A549 (cell line): ENCODE data around the gene THEMIS2. TPM values are rescaled to one million over a fixed set of nuclear protein-coding genes. Genes with fewer than 3 reads are reported as not detected.

Experiments used
- ATAC-seq, 2 experiments: fragments of 200-7000 bp in 1 of 2; fragments of >200 bp in 1 of 2; cut with Nextera tagmentation in 1 of 2; cut with Tn5 transposase in 1 of 2; 3 replicates each; pipeline versions ENCODE4 v1.8.0 to v1.9.1; 2018 to 2020; ENCODE audit warnings: mild to moderate bottlenecking in 1 of 2, moderate library complexity in 1 of 2
- CTCF ChIA-PET: fragments of 300-600 bp; sonication (Branson Sonifier 250); formaldehyde crosslinking; extraction: SDS; loops from one replicate; lab custom pipeline; 2021; ENCODE audit warnings: antibody characterized with exemption, inconsistent platforms; lab: Yijun Ruan, JAX
- POLR2A ChIA-PET: fragments of 350-600 bp; formaldehyde crosslinking; extraction: SDS; loops from one replicate; lab custom pipeline; 2021; ENCODE audit warnings: antibody characterized with exemption, inconsistent platforms; lab: Yijun Ruan, JAX
- DNase-seq, 2 experiments: peaks; one replicate each; pipeline versions ENCODE4 v3.0.0 to v3.0.0-alpha.2; 2011 to 2016; ENCODE audit warnings: low read depth in 1 of 2, low spot score in 1 of 2
- FAIRE-seq: peaks from 2 replicates; lab custom pipeline; 2011; peaks lifted over from hg19 to GRCh38; lab: Jason Lieb, UNC
- H3K27ac ChIP-seq, 2 experiments: fragments of >200 bp; sonication (Bioruptor Twin); formaldehyde crosslinking; 3 replicates each; pipeline ENCODE4 v1.5.1; 2016 to 2017
- H3K4me1 ChIP-seq: fragments of >200 bp; sonication (Bioruptor Twin); formaldehyde crosslinking; 3 replicates; pipeline ENCODE4 v1.6.1; 2016
- H3K4me2 ChIP-seq: fragments of >200 bp; sonication (Bioruptor Twin); formaldehyde crosslinking; 3 replicates; pipeline ENCODE4 v1.6.1; 2016
- H3K4me3 ChIP-seq: fragments of >200 bp; sonication (Bioruptor Twin); formaldehyde crosslinking; 3 replicates; pipeline ENCODE4 v1.5.1; 2016
- H3K9me3 ChIP-seq: fragments of >200 bp; sonication (Bioruptor Twin); formaldehyde crosslinking; 3 replicates; pipeline ENCODE4 v1.6.1; 2016
- CBX2 ChIP-seq: fragments of 200-600 bp; sonication (generic); IDR thresholded peaks from 2 replicates; pipeline ENCODE4 v1.6.1; 2016; ENCODE audit warnings: low read depth, mild to moderate bottlenecking, borderline replicate concordance
- CEBPB ChIP-seq, 2 experiments: fragments of >200 bp in 1 of 2; sonication (Bioruptor Twin) in 1 of 2; formaldehyde crosslinking in 1 of 2; IDR thresholded peaks; 2 replicates each; pipeline ENCODE4 v1.6.1; 2012 to 2016
- CHD4 ChIP-seq: fragments of 200-600 bp; sonication (generic); IDR thresholded peaks from 2 replicates; pipeline ENCODE4 v1.6.1; 2016; ENCODE audit warnings: antibody characterized with exemption, mild to moderate bottlenecking, borderline replicate concordance
- EHMT2 ChIP-seq: fragments of 200-600 bp; sonication (generic); IDR thresholded peaks from 2 replicates; pipeline ENCODE4 v1.6.1; 2016; ENCODE audit warnings: antibody characterized with exemption, low read depth, mild to moderate bottlenecking, moderate library complexity
- ELK1 ChIP-seq: fragments of 150-350 bp; IDR thresholded peaks from 2 replicates; pipeline ENCODE4 v1.6.1; 2014; ENCODE audit warnings: low read depth, mild to moderate bottlenecking, low read length
- EP300 ChIP-seq, 2 experiments: fragments of >200 bp; sonication (Bioruptor Twin); formaldehyde crosslinking; IDR thresholded peaks; 2 replicates in 1 of 2; 3 replicates in 1 of 2; pipeline ENCODE4 v1.6.1; 2016 to 2017
- FOSL2 ChIP-seq, 2 experiments: fragments of 450-650 bp in 1 of 2; fragments of >200 bp in 1 of 2; sonication (Bioruptor Twin) in 1 of 2; formaldehyde crosslinking; IDR thresholded peaks; 2 replicates each; pipeline versions ENCODE4 v1.5.0 to v1.6.1; 2016 to 2020; ENCODE audit warnings: mild to moderate bottlenecking in 1 of 2, moderate library complexity in 1 of 2
- HMGXB4 ChIP-seq: fragments of 250-450 bp; sonication (Bioruptor Pico); IDR thresholded peaks from 2 replicates; pipeline ENCODE4 v1.5.0; 2021; ENCODE audit warnings: mild to moderate bottlenecking, moderate library complexity, borderline replicate concordance
- KDM1A ChIP-seq: fragments of 200-600 bp; sonication (generic); IDR thresholded peaks from 2 replicates; pipeline ENCODE4 v1.6.1; 2016; ENCODE audit warnings: low read depth, mild to moderate bottlenecking
- KDM5A ChIP-seq: fragments of 200-600 bp; sonication (generic); IDR thresholded peaks from 2 replicates; pipeline ENCODE4 v1.6.1; 2016; ENCODE audit warnings: antibody characterized with exemption, mild to moderate bottlenecking
- MYC ChIP-seq: IDR thresholded peaks from 2 replicates; pipeline ENCODE4 v1.6.1; 2012; ENCODE audit warnings: mild to moderate bottlenecking, inconsistent platforms, low read length, improper control_type of control experiment, borderline replicate concordance
- NPAS2 ChIP-seq: fragments of 250-450 bp; sonication (Bioruptor Pico); IDR thresholded peaks from 2 replicates; pipeline ENCODE4 v1.8.0; 2022; ENCODE audit warnings: mild to moderate bottlenecking, moderate library complexity, borderline replicate concordance
- POLR2A ChIP-seq: IDR thresholded peaks from 2 replicates; pipeline ENCODE4 v1.6.1; 2012; ENCODE audit warnings: mild to moderate bottlenecking, low read length
- POLR2AphosphoS2 ChIP-seq: conservative IDR thresholded peaks from 2 replicates; pipeline ENCODE4 v1.6.1; 2012; ENCODE audit warnings: low read length, improper control_type of control experiment, inconsistent platforms
- SMC3 ChIP-seq: fragments of >200 bp; sonication (Bioruptor Twin); formaldehyde crosslinking; IDR thresholded peaks from 3 replicates; pipeline ENCODE4 v1.6.1; 2018; ENCODE audit warnings: inconsistent platforms
- SREBF2 ChIP-seq: fragments of 450-650 bp; IDR thresholded peaks from 2 replicates; pipeline ENCODE4 v1.6.1; 2014; ENCODE audit warnings: mild to moderate bottlenecking, moderate library complexity
- ZC3H11A ChIP-seq: fragments of 450-650 bp; IDR thresholded peaks from 2 replicates; pipeline ENCODE4 v1.6.1; 2014; ENCODE audit warnings: antibody characterized with exemption, mild to moderate bottlenecking
- ZFP36 ChIP-seq: fragments of 450-650 bp; IDR thresholded peaks from 2 replicates; pipeline ENCODE4 v1.6.1; 2014; ENCODE audit warnings: borderline replicate concordance; ENCODE audit not compliant: partially characterized antibody
- WGBS: methylation state at CpG from one replicate; pipeline ENCODE4 v1.1.6; 2017; ENCODE audit errors: missing lambda C conversion rate; 5-methylcytosine and 5-hydroxymethylcytosine counted together
- polyA plus RNA-seq, 4 experiments: library from polyadenylated mRNA; depleted of rRNA in 3 of 4; stranded (reverse); fragments of >200 nt; fragmentation: RNase III in 1 of 4; extraction: RNeasy Plus Mini Kit Qiagen cat#74134 plus additional on column Dnase treatment in 1 of 4; gene quantifications; 2 replicates in 3 of 4; 3 replicates in 1 of 4; pipeline ENCODE4 v1.2.3, GENCODE V29; 2011 to 2017
- TF ChIP-seq, protein P1 (sequence below): fragments of 250-450 bp; sonication (Bioruptor Pico); IDR thresholded peaks from 2 replicates; pipeline ENCODE4 v1.5.0; 2020; ENCODE audit warnings: low read depth, mild to moderate bottlenecking, moderate library complexity

The THEMIS2 gene
- polyA plus RNA-seq, 2 of the 4 experiments (the other 2 are of a cell fraction): 0.58 to 0.81 TPM

DNA sequence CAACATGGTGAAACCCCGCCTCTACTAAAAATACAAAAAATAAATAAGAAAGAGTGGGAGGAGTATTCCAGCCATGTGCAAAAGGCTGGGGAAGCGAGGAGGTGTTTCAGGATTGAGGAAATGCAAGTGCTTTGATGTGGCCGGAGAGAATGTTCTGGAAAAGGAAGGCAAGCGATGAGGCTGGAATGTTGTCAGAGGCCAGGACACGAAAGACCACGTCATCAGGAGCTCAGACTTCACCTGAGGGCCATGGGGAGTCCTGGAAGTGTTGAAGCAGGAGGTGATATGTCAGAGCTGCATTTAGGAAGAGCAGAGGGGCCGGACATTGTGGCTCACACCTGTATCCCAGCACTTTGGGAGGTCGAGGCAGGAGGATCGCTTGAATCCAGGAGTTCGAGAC lies 10.9 kb upstream of the THEMIS2 start:
- no peak overlapping the region for H3K4me3 ChIP-seq
- no peak for ATAC-seq
- TF ChIP-seq ELK1 (no peak), KDM5A (no peak), CHD4 (no peak), NPAS2 (no peak), KDM1A (no peak), ZC3H11A (no peak), HMGXB4 (CRISPR knock-in tag) (no peak), POLR2AphosphoS2 (no peak), POLR2A (no peak), CBX2 (no peak), SREBF2 (no peak), ZFP36 (no peak), EP300 (IDR thresholded peaks at IDR 0.05) (no peak), FOSL2 (IDR thresholded peaks at IDR 0.05) (no peak), FOSL2 (CRISPR knock-in tag; IDR thresholded peaks at IDR 0.05) (no peak)
- TF ChIP-seq, protein P1, sequence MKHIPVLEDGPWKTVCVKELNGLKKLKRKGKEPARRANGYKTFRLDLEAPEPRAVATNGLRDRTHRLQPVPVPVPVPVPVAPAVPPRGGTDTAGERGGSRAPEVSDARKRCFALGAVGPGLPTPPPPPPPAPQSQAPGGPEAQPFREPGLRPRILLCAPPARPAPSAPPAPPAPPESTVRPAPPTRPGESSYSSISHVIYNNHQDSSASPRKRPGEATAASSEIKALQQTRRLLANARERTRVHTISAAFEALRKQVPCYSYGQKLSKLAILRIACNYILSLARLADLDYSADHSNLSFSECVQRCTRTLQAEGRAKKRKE (CRISPR knock-in tag): no peak
- FAIRE-seq: no peak
- H3K27ac ChIP-seq: no peak overlapping the region
- DNase-seq: no peak
- H3K9me3 ChIP-seq: no peaks in the 10 kb centered on the region
- 0 out of 3 replicates have a peak, but pooled peaks cover 3% of the 10 kb centered on the region for H3K4me1 ChIP-seq
- ChIA-PET CTCF (interaction anchor here (0.6 kb wide), 1 partner anchor 165 kb away, joined by 3 read pairs; no protein-coding TSS in a partner anchor), POLR2A (no interaction called here)
- WGBS: 83% methylated on average over 10 of the region's 10 CpGs
- H3K4me2 ChIP-seq: no peak overlapping the region

DNA sequence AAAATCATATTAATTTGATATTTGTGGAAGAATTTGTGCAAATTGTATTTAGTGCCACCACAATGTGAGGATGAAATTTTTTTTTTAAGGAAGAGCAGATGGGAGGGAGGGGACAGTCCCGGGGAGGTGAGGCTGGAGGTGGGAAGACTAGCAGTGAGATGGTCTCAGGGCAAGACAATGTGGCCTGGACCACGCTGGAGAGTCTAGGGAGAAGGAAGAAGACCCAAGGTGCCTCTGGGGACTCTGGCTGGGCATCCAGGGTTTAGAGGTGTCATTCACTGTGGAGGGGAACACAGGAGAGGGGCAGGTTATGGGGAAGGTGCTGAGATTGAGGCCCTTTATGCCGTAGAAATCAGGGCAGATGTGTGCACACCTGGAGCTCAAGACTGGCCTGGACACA lies 10.3 kb upstream of the THEMIS2 start:
- Histone ChIP-seq H3K27ac (no peak overlapping the region), H3K4me2 (no peak overlapping the region), H3K4me3 (no peak overlapping the region), H3K4me1 (0 out of 3 replicates have a peak, but pooled peaks cover 3% of the 10 kb centered on the region), H3K9me3 (no peaks in the 10 kb centered on the region)
- ATAC-seq: no peak
- no peak for DNase-seq
- POLR2A ChIA-PET: no interaction called here
- CTCF ChIA-PET: interaction anchor here (0.6 kb wide), 1 partner anchor 109 kb away, joined by 3 read pairs; no protein-coding TSS in a partner anchor
- no peak for FAIRE-seq
- 59% methylated on average over 3 of the region's 3 CpGs for WGBS
- TF ChIP-seq HMGXB4 (CRISPR knock-in tag): no peak
- TF ChIP-seq SMC3: no peak
- TF ChIP-seq EHMT2: no peak
- TF ChIP-seq MYC: no peak
- TF ChIP-seq POLR2A: no peak
- TF ChIP-seq CEBPB (IDR thresholded peaks at IDR 0.05): no peak
- no peak for TF ChIP-seq ZFP36
